ENCODE results near the gene PCDH10. TPM values are rescaled to one million over a fixed set of nuclear protein-coding genes. Genes with fewer than 3 reads are reported as not detected.
A peak's percentile ranks its signal among the peaks of the same experiment; 100 is the strongest.

PCDH10 gene
- total and polyA plus RNA-seq, 8 donors = 0.06 to 9.4 (median 0.50) TPM; not detected in 3

- H3K27me3 ChIP-seq = peaks cover 5 to 32% (median 31%) of the 10 kb centered on the region in 3 donors
- 68 to 85% (median 80%) methylated on average over 5 of the region's 5 CpGs for WGBS, 5 donors
- no peak for TF ChIP-seq POLR2AphosphoS5 (IDR thresholded peaks at IDR 0.05)
- no peak for TF ChIP-seq CTCF (IDR thresholded peaks at IDR 0.05)
- TF ChIP-seq POLR2A (IDR thresholded peaks at IDR 0.05) = no peak
- no peak for TF ChIP-seq EP300 (IDR thresholded peaks at IDR 0.05)
- H3K36me3 ChIP-seq = no peaks in the 10 kb centered on the region
- H3K9me3 ChIP-seq = peaks cover 0 to 11% (median 0%) of the 10 kb centered on the region in 4 donors
- intact Hi-C loops (cut with DNase I; ENCODE audit: low total_unique reads) = no loop called here
- no peak overlapping the region for H3K27ac ChIP-seq
- H3K4me1 ChIP-seq = peaks cover 9 to 25% (median 19%) of the 10 kb centered on the region in 4 donors
- DNase-seq = peak in 1 of 2 donors; percentile 49
- H3K4me3 ChIP-seq = no peak overlapping the region
Measured at GRCh38 chr4:133156096-133156495, 7.0 kb downstream of the PCDH10 start.

- DNase-seq = no peak
- 90 to 95% (median 93%) methylated on average over 2 of the region's 2 CpGs for WGBS, 5 donors
- Histone ChIP-seq H3K27ac (no peak overlapping the region), H3K27me3 (peaks cover 5 to 27% (median 27%) of the 10 kb centered on the region in 3 donors), H3K4me1 (peaks cover 7 to 20% (median 14%) of the 10 kb centered on the region in 4 donors), H3K4me3 (no peak overlapping the region), H3K9me3 (peaks cover 0 to 7% (median 0%) of the 10 kb centered on the region in 4 donors), H3K36me3 (no peaks in the 10 kb centered on the region)
- TF ChIP-seq POLR2AphosphoS5 (IDR thresholded peaks at IDR 0.05) = no peak
- no peak for TF ChIP-seq CTCF (IDR thresholded peaks at IDR 0.05)
- no peak for TF ChIP-seq EP300 (IDR thresholded peaks at IDR 0.05)
- no peak for TF ChIP-seq POLR2A (IDR thresholded peaks at IDR 0.05)
- intact Hi-C loops (cut with DNase I; ENCODE audit: low total_unique reads) = no loop called here
Measured at GRCh38 chr4:133156556-133156955, 7.5 kb downstream of the PCDH10 start.

- peaks cover 0 to 16% (median 16%) of the 10 kb centered on the region in 3 donors for H3K27me3 ChIP-seq
- H3K9me3 ChIP-seq = no peaks in the 10 kb centered on the region
- no peak overlapping the region for H3K4me3 ChIP-seq
- no peak overlapping the region for H3K27ac ChIP-seq
- H3K4me1 ChIP-seq = peaks cover 0 to 10% (median 4%) of the 10 kb centered on the region in 4 donors
- no peaks in the 10 kb centered on the region for H3K36me3 ChIP-seq
- no peak for DNase-seq
- WGBS, 5 donors = 38 to 48% (median 45%) methylated on average over 5 of the region's 5 CpGs
- intact Hi-C loops (cut with DNase I; ENCODE audit: low total_unique reads) = no loop called here
- no peak for TF ChIP-seq CTCF (IDR thresholded peaks at IDR 0.05)
- TF ChIP-seq EP300 (IDR thresholded peaks at IDR 0.05) = no peak
- no peak for TF ChIP-seq POLR2A (IDR thresholded peaks at IDR 0.05)
- TF ChIP-seq POLR2AphosphoS5 (IDR thresholded peaks at IDR 0.05) = no peak
Measured at GRCh38 chr4:133157460-133158160, 8.5 kb downstream of the PCDH10 start.

- Histone ChIP-seq H3K9me3 (no peaks in the 10 kb centered on the region), H3K4me1 (no peaks in the 10 kb centered on the region), H3K4me3 (no peak overlapping the region), H3K27me3 (no peaks in the 10 kb centered on the region), H3K36me3 (no peaks in the 10 kb centered on the region), H3K27ac (no peak overlapping the region)
- 39 to 75% (median 67%) methylated on average over 3 of the region's 3 CpGs for WGBS, 5 donors
- intact Hi-C loops (cut with DNase I; ENCODE audit: low total_unique reads) = no loop called here
- no peak for DNase-seq
- TF ChIP-seq POLR2A (IDR thresholded peaks at IDR 0.05) = no peak
- TF ChIP-seq EP300 (IDR thresholded peaks at IDR 0.05) = no peak
- TF ChIP-seq CTCF (IDR thresholded peaks at IDR 0.05) = no peak
- TF ChIP-seq POLR2AphosphoS5 (IDR thresholded peaks at IDR 0.05) = no peak
Measured at GRCh38 chr4:133160853-133161252, 11.8 kb downstream of the PCDH10 start.
